BLaER1 treated with 17β-estradiol and CSF1 and Interleukin-3, amounts not matched to agents 10 nM and 100 nM (cell line): ENCODE measurements around the gene CD200R1L.

Source experiments
- H3K27ac ChIP-seq, 11 experiments: shearing (Covaris generic); formaldehyde crosslinking; 2 replicates each; pipeline ENCODE4 v1.8.1; 2022
- H3K27me3 ChIP-seq, 11 experiments: shearing (Covaris generic); formaldehyde crosslinking; 2 replicates each; pipeline ENCODE4 v1.8.1; 2022
- H3K36me3 ChIP-seq, 11 experiments: shearing (Covaris generic); formaldehyde crosslinking; 2 replicates each; pipeline ENCODE4 v1.8.1; 2022
- H3K4me1 ChIP-seq, 10 experiments: shearing (Covaris generic); formaldehyde crosslinking; 2 replicates each; pipeline ENCODE4 v1.8.1; 2022
- H3K4me2 ChIP-seq, 11 experiments: shearing (Covaris generic); formaldehyde crosslinking; 2 replicates each; pipeline ENCODE4 v1.8.1; 2022
- H3K4me3 ChIP-seq, 10 experiments: shearing (Covaris generic); formaldehyde crosslinking; 2 replicates each; pipeline ENCODE4 v1.8.1; 2022
- H3K9ac ChIP-seq, 11 experiments: shearing (Covaris generic); formaldehyde crosslinking; 2 replicates each; pipeline ENCODE4 v1.8.1; 2022
- H3K9me3 ChIP-seq, 11 experiments: shearing (Covaris generic); formaldehyde crosslinking; replicated peaks in 1 of 11; 2 replicates each; pipeline ENCODE4 v1.8.1; 2022
- H4K20me1 ChIP-seq, 11 experiments: shearing (Covaris generic); formaldehyde crosslinking; 2 replicates each; pipeline ENCODE4 v1.8.1; 2022
- Cebpa-rat ChIP-seq, 11 experiments: shearing (Covaris generic); IDR thresholded peaks; 2 replicates each; pipeline ENCODE4 v1.8.1; 2022

CD200R1L gene

GRCh38 chr3:112770032-112770626, 76.5 kb downstream of the CD200R1L start:
- Histone ChIP-seq H3K4me3 (no peak overlapping the region), H3K4me1 (peaks cover 0 to 49% (median 0%) of the 10 kb centered on the region in 10 experiments; a peak in 6 of 20 replicates), H3K4me2 (peak overlapping the region in 3 of 11 experiments; percentile 39 to 60 (median 59); a peak in 6 of 22 replicates), H3K27me3 (no peaks in the 10 kb centered on the region), H3K27ac (peak overlapping the region in 1 of 11 experiments; percentile 52; a peak in 2 of 22 replicates), H3K9me3 (peaks cover 0 to 5% (median 0%) of the 10 kb centered on the region in 11 experiments; a peak in 2 of 22 replicates), H3K36me3 (no peaks in the 10 kb centered on the region), H3K9ac (no peak overlapping the region), H4K20me1 (no peaks in the 10 kb centered on the region)
- no peak for TF ChIP-seq Cebpa-rat (IDR thresholded peaks at IDR 0.05)

GRCh38 chr3:112769286-112769978, 77.2 kb downstream of the CD200R1L start:
- Histone ChIP-seq H3K9ac (no peak overlapping the region), H3K36me3 (no peaks in the 10 kb centered on the region), H4K20me1 (no peaks in the 10 kb centered on the region), H3K27ac (peak overlapping the region in 1 of 11 experiments; percentile 52; a peak in 1 of 22 replicates), H3K4me1 (peaks cover 0 to 42% (median 0%) of the 10 kb centered on the region in 10 experiments; a peak in 6 of 20 replicates), H3K4me3 (no peak overlapping the region), H3K9me3 (peaks cover 0 to 5% (median 0%) of the 10 kb centered on the region in 11 experiments; a peak in 2 of 22 replicates), H3K27me3 (no peaks in the 10 kb centered on the region), H3K4me2 (peak overlapping the region in 3 of 11 experiments; percentile 39 to 60 (median 59); a peak in 6 of 22 replicates)
- TF ChIP-seq Cebpa-rat (IDR thresholded peaks at IDR 0.05), result no peak

GRCh38 chr3:112767777-112768176, 78.9 kb downstream of the CD200R1L start:
- H3K4me3 ChIP-seq, result no peak overlapping the region
- H3K27ac ChIP-seq, result no peak overlapping the region
- no peak overlapping the region; a peak in 1 of 22 replicates for H3K4me2 ChIP-seq
- H3K4me1 ChIP-seq, result peaks cover 0 to 35% (median 0%) of the 10 kb centered on the region in 10 experiments; a peak in 5 of 20 replicates
- H3K27me3 ChIP-seq, result no peaks in the 10 kb centered on the region
- H3K36me3 ChIP-seq, result no peaks in the 10 kb centered on the region
- TF ChIP-seq Cebpa-rat (IDR thresholded peaks at IDR 0.05), result no peak
- H3K9ac ChIP-seq, result no peak overlapping the region
- no peaks in the 10 kb centered on the region for H4K20me1 ChIP-seq
- H3K9me3 ChIP-seq, result peaks cover 0 to 5% (median 0%) of the 10 kb centered on the region in 11 experiments; a peak in 2 of 22 replicates

GRCh38 chr3:112767177-112767576, 79.5 kb downstream of the CD200R1L start:
- TF ChIP-seq Cebpa-rat (IDR thresholded peaks at IDR 0.05), result no peak
- H4K20me1 ChIP-seq, result no peaks in the 10 kb centered on the region
- no peak overlapping the region for H3K4me3 ChIP-seq
- no peaks in the 10 kb centered on the region for H3K36me3 ChIP-seq
- no peaks in the 10 kb centered on the region for H3K27me3 ChIP-seq
- H3K4me2 ChIP-seq, result peak overlapping the region in 2 of 11 experiments; percentile 2 to 39; a peak in 2 of 22 replicates
- no peak overlapping the region for H3K9ac ChIP-seq
- H3K27ac ChIP-seq, result no peak overlapping the region
- peaks cover 0 to 5% (median 0%) of the 10 kb centered on the region in 11 experiments; a peak in 2 of 22 replicates for H3K9me3 ChIP-seq
- H3K4me1 ChIP-seq, result peaks cover 0 to 35% (median 0%) of the 10 kb centered on the region in 10 experiments; a peak in 5 of 20 replicates
